OCI-LY7 (cell line): Measurements from ENCODE around the gene SPINT3.

Source experiments
- CTCF ChIP-seq: fragments of 200-600 bp; sonication (generic); conservative IDR thresholded peaks from 2 replicates; pipeline ENCODE4 v1.5.1; 2014; ENCODE audit warnings: mild to moderate bottlenecking, antibody characterized with exemption, low read length, moderate library complexity, mixed read lengths
- EZH2phosphoT487 ChIP-seq: fragments of 200-600 bp; sonication (generic); IDR thresholded peaks from 2 replicates; pipeline ENCODE4 v1.6.1; 2018; ENCODE audit warnings: low read depth, borderline replicate concordance, mild to moderate bottlenecking, mixed run types, antibody characterized with exemption, low read length, moderate library complexity, mixed read lengths

DNA sequence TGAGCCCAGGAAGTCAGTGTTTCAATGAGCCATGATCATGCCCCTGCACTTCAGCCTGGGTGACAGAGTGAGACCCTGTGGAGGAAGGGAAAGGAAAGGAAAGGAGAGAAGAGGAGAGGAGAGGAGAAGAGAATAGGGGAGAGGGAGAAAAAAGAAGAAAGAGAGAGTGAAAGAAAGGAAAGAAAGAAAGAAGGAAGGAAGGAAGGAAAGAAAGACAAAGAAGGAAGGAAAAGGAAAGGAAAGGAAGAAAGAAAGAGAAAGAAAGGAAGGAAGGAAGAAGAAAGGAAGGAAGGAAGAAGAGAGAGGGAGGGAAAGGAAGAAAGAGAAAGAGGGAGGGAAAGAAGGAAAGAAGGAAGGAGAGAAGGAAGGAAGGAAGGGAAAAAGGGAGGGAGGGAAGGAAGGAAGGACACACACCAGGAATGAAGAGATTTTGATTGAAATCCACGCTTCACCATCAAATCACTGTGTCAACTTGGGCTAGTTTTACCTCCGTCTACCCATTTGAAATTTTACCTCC is 49.4 kb upstream of the SPINT3 start:
- TF ChIP-seq CTCF (no peak), EZH2phosphoT487 (no peak)
